Ovary (tissue), 3 donors: ENCODE results near the gene CLBA1.

ENCODE experiments used
- CTCF ChIP-seq, 3 donors: fragments of 450-650 bp in 2 of 3; fragments of 200-600 bp in 1 of 3; IDR thresholded peaks; one replicate each; pipeline versions ENCODE4 v1.5.1 to v1.8.0; 2016 to 2022; ENCODE audit warnings: antibody characterized with exemption in 3 of 3, mild to moderate bottlenecking in 1 of 3
- EP300 ChIP-seq: sonication (generic); formaldehyde crosslinking; IDR thresholded peaks from one replicate; pipeline ENCODE4 v1.6.1; 2017; ENCODE audit warnings: antibody characterized with exemption
- POLR2A ChIP-seq: fragments of 450-650 bp; IDR thresholded peaks from one replicate; pipeline ENCODE4 v1.6.1; 2017; ENCODE audit warnings: antibody characterized with exemption, mild to moderate bottlenecking, moderate library complexity
- donor health status: DM: no; HTN: no; CAD: no.

GRCh38 chr14:104978746-104979691 is 6.6 kb upstream of the CLBA1 start:
- TF ChIP-seq CTCF (IDR thresholded peaks at IDR 0.05) (no peak), POLR2A (no peak), EP300 (no peak)
